Brain pericyte (primary cell): ENCODE results near the gene SPSB2.
A peak's percentile ranks its signal among the peaks of the same experiment; 100 is the strongest.
"Not testable (repeated sequence)": the region's sequence is repeated elsewhere in the genome, so short reads cannot be mapped to it uniquely, and the experiment has no call there.

ENCODE experiments used
- DNase-seq: peaks from one replicate; pipeline ENCODE4 v3.0.0-alpha.2; 2012; ENCODE audit warnings: low read depth, low spot score

SPSB2 gene

GRCh38 chr12:6873094-6874014 is at the start of gene SPSB2:
SPSB2 (minus strand) TSS chr12:6873303; CDS start chr12:6872901, 402 bp downstream.
- peak; percentile 82 for DNase-seq

GRCh38 chr12:6921996-6922946 is 49.2 kb upstream of the SPSB2 start:
- DNase-seq, result no peak

GRCh38 chr12:6921539-6921938 is 48.4 kb upstream of the SPSB2 start:
- DNase-seq, result no peak

GRCh38 chr12:6919588-6919987 is 46.5 kb upstream of the SPSB2 start:
- no peak for DNase-seq

GRCh38 chr12:6917491-6918231 is 44.6 kb upstream of the SPSB2 start:
- no peak for DNase-seq

- DNase-seq, result no peak
These were observed 43.5 kb upstream of the SPSB2 start for GRCh38 chr12:6916426-6917200.

GRCh38 chr12:6915789-6916285 is 42.7 kb upstream of the SPSB2 start:
- DNase-seq, result no peak

- DNase-seq, result no peak
These were observed 42.1 kb upstream of the SPSB2 start for GRCh38 chr12:6914947-6915788.

- no peak for DNase-seq
These were observed 41.3 kb upstream of the SPSB2 start, which contains the start of gene ENO2 for GRCh38 chr12:6914246-6914946. ENO2 (plus strand) TSS chr12:6914580; CDS start chr12:6915833, 1,253 bp downstream.

- no peak for DNase-seq
These were observed 39.2 kb upstream of the SPSB2 start for GRCh38 chr12:6912164-6912935.

GRCh38 chr12:6909421-6910145 is 36.5 kb upstream of the SPSB2 start:
- no peak for DNase-seq

GRCh38 chr12:6908141-6908540 is 35.0 kb upstream of the SPSB2 start:
- DNase-seq, result not testable (repeated sequence)

GRCh38 chr12:6905414-6906040 is 32.4 kb upstream of the SPSB2 start:
- DNase-seq, result no peak

GRCh38 chr12:6904280-6905276 is 31.5 kb upstream of the SPSB2 start, which contains the start of gene LRRC23:
LRRC23 (plus strand) TSS chr12:6904822; CDS start chr12:6905634, 812 bp downstream.
- DNase-seq, result peak; percentile 80

GRCh38 chr12:6903722-6904121 is 30.6 kb upstream of the SPSB2 start:
- no peak for DNase-seq

GRCh38 chr12:6902448-6902847 is 29.3 kb upstream of the SPSB2 start:
- DNase-seq, result no peak
